ENCODE results near the gene MSX1. TPM values are rescaled to one million over a fixed set of nuclear protein-coding genes. Genes with fewer than 3 reads are reported as not detected.
A peak's percentile ranks its signal among the peaks of the same experiment; 100 is the strongest.
"Not testable (repeated sequence)": the region's sequence is repeated elsewhere in the genome, so short reads cannot be mapped to it uniquely, and the experiment has no call there.

MSX1 gene
- 11.4 and 12.6 TPM in 2 replicates for total RNA-seq (2014; rRNA removed; shearing (Covaris generic))

GRCh38 chr4:4859325-4859798, at the start of gene MSX1:
TSS of gene MSX1 (plus strand) at chr4:4859665. CDS start at chr4:4859900, 235 bp downstream.
- DNase-seq (ENCODE audit: low read depth), result peak; percentile 86

- no peak for DNase-seq (ENCODE audit: low read depth)
These were observed 49.2 kb upstream of the MSX1 start for GRCh38 chr4:4810092-4810774.

- DNase-seq (ENCODE audit: low read depth), result no peak
These were observed 48.7 kb upstream of the MSX1 start for GRCh38 chr4:4810778-4811177.

- no peak for DNase-seq (ENCODE audit: low read depth)
These were observed 47.2 kb upstream of the MSX1 start for GRCh38 chr4:4812145-4812794.

- DNase-seq (ENCODE audit: low read depth), result no peak
These were observed 40.9 kb upstream of the MSX1 start for GRCh38 chr4:4818415-4819212.

GRCh38 chr4:4819213-4819606, 40.3 kb upstream of the MSX1 start:
- no peak for DNase-seq (ENCODE audit: low read depth)

GRCh38 chr4:4820261-4820660, 39.2 kb upstream of the MSX1 start:
- no peak for DNase-seq (ENCODE audit: low read depth)

- no peak for DNase-seq (ENCODE audit: low read depth)
These were observed 38.7 kb upstream of the MSX1 start for GRCh38 chr4:4820739-4821138.

- no peak for DNase-seq (ENCODE audit: low read depth)
These were observed 37.9 kb upstream of the MSX1 start for GRCh38 chr4:4821577-4821976.

- DNase-seq (ENCODE audit: low read depth), result not testable (repeated sequence)
These were observed 37.2 kb upstream of the MSX1 start for GRCh38 chr4:4822286-4822685.

GRCh38 chr4:4823621-4824162, 35.8 kb upstream of the MSX1 start:
- no peak for DNase-seq (ENCODE audit: low read depth)

- no peak for DNase-seq (ENCODE audit: low read depth)
These were observed 35.2 kb upstream of the MSX1 start for GRCh38 chr4:4824232-4824631.

GRCh38 chr4:4825431-4825830, 34.0 kb upstream of the MSX1 start:
- DNase-seq (ENCODE audit: low read depth), result no peak

- no peak for DNase-seq (ENCODE audit: low read depth)
These were observed 29.6 kb upstream of the MSX1 start for GRCh38 chr4:4829837-4830236.

GRCh38 chr4:4831266-4831665, 28.2 kb upstream of the MSX1 start:
- DNase-seq (ENCODE audit: low read depth), result no peak

- DNase-seq (ENCODE audit: low read depth), result no peak
These were observed 27.6 kb upstream of the MSX1 start for GRCh38 chr4:4831825-4832224.

GRCh38 chr4:4836044-4836443, 23.4 kb upstream of the MSX1 start:
- no peak for DNase-seq (ENCODE audit: low read depth)

GRCh38 chr4:4837316-4837715, 22.1 kb upstream of the MSX1 start:
- DNase-seq (ENCODE audit: low read depth), result peak; percentile 36

GRCh38 chr4:4838051-4838935, 21.2 kb upstream of the MSX1 start:
- DNase-seq (ENCODE audit: low read depth), result peak; percentile 70

- DNase-seq (ENCODE audit: low read depth), result no peak
These were observed 20.3 kb upstream of the MSX1 start for GRCh38 chr4:4838936-4839810.

Data from M059J (cell line).